ENCODE measurements around the gene ZFYVE19. TPM values are rescaled to one million over a fixed set of nuclear protein-coding genes. Genes with fewer than 3 reads are reported as not detected.

The ZFYVE19 gene
- total and polyA plus RNA-seq, 2 donors (not counting 3 experiments of a cell fraction or from before 2014, with no cell fraction given), result 29.7 to 47.2 TPM

DNA sequence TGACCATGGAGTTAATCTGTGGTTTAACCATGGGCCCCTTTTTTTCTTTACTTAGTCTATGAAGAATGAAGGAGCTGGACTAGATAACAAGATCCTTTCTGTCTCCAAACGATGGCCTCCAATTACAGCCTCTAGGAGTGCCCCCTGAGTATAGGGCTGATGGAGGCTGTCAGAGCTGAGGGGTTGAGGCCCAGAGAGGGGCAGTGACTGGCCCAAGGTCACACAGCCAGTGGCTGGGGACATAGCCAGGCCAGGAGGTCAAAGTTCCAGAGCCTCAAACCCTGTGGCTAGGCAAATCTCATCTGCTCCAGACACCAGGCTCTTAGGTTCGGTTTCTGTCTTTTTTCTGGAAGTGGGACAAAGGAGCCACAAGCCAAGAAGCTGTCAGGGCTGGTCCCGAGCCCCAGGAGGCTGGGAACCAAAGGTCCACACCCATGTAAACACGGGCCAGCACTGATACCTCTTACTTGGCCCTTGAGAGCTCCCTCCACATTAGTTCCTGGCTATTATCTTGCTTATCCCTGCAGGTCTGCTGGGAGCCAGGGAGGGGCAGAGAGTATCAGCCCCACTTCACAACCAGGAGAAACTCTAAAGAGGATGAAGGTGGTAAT lies 56.9 kb downstream of the ZFYVE19 start:
- no peaks in the 10 kb centered on the region for H3K9me1 ChIP-seq (replicated peaks; ENCODE audit: control insufficient read depth, extremely low read depth, insufficient read depth, low read length)
- FAIRE-seq, result no peak
- TF ChIP-seq GATA2 (IDR thresholded peaks at IDR 0.05; ENCODE audit: insufficient read depth, insufficient read length, low read depth, low read length) (no peak), EZH2 (IDR thresholded peaks at IDR 0.05; ENCODE audit: borderline replicate concordance, low read depth, low read length, severe bottlenecking) (no peak), FOS (IDR thresholded peaks at IDR 0.05; ENCODE audit: borderline replicate concordance, insufficient read depth, low read length) (no peak), MYC (IDR thresholded peaks at IDR 0.05; ENCODE audit: low read depth, low read length) (no peak), JUN (IDR thresholded peaks at IDR 0.05; ENCODE audit: borderline replicate concordance, insufficient read depth, insufficient read length, low read depth) (no peak), POLR2A (IDR thresholded peaks at IDR 0.05; ENCODE audit: low read depth, low read length) (no peak), POLR2AphosphoS5 (IDR thresholded peaks at IDR 0.05; ENCODE audit: insufficient read depth, low read depth, low read length) (no peak)
- TF ChIP-seq, protein P1, sequence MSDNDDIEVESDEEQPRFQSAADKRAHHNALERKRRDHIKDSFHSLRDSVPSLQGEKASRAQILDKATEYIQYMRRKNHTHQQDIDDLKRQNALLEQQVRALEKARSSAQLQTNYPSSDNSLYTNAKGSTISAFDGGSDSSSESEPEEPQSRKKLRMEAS (IDR thresholded peaks at IDR 0.05; ENCODE audit: insufficient read depth, insufficient read length), result no peak
- TF ChIP-seq, protein P2, sequence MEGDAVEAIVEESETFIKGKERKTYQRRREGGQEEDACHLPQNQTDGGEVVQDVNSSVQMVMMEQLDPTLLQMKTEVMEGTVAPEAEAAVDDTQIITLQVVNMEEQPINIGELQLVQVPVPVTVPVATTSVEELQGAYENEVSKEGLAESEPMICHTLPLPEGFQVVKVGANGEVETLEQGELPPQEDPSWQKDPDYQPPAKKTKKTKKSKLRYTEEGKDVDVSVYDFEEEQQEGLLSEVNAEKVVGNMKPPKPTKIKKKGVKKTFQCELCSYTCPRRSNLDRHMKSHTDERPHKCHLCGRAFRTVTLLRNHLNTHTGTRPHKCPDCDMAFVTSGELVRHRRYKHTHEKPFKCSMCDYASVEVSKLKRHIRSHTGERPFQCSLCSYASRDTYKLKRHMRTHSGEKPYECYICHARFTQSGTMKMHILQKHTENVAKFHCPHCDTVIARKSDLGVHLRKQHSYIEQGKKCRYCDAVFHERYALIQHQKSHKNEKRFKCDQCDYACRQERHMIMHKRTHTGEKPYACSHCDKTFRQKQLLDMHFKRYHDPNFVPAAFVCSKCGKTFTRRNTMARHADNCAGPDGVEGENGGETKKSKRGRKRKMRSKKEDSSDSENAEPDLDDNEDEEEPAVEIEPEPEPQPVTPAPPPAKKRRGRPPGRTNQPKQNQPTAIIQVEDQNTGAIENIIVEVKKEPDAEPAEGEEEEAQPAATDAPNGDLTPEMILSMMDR (IDR thresholded peaks at IDR 0.05; ENCODE audit: extremely low read depth in 1 of 2, insufficient read depth in 1 of 2, low read depth in 1 of 2, low read length in 2 of 2), result no peak
- no peak overlapping the region for H3K4me2 ChIP-seq (ENCODE audit: insufficient read depth, low read length)
- no peaks in the 10 kb centered on the region for H3K36me3 ChIP-seq (ENCODE audit: control insufficient read depth in 2 of 2, extremely low read depth in 1 of 2, insufficient read depth in 2 of 2, low read length in 2 of 2)
- dilution Hi-C loops (cut with MboI; ENCODE audit: extremely low pct_ligation_motif_present, low sequenced_read_pairs), result no loop called here
- no peaks in the 10 kb centered on the region for H3K79me2 ChIP-seq (ENCODE audit: control insufficient read depth, insufficient read depth, low read length)
- ChIA-PET CTCF (interaction anchor here (1.4 to 1.6 kb wide), 2 partner anchors 10 to 35 kb away, joined by 4 to 5 read pairs; partner anchors contain the start of gene PPP1R14D), POLR2A (no interaction called here)
- no peaks in the 10 kb centered on the region for H3K4me1 ChIP-seq (ENCODE audit: control insufficient read depth, extremely low read depth, insufficient read depth, low read length)
- no TSS peak for BruUV-seq (replicated peaks)
- no peaks in the 10 kb centered on the region for H4K20me1 ChIP-seq (replicated peaks; ENCODE audit: control insufficient read depth, extremely low read depth, insufficient read depth, low read length)
- no peak overlapping the region for H3K27ac ChIP-seq (ENCODE audit: insufficient read depth, low read depth, low read length)
- intact Hi-C loops (cut with micrococcal nuclease), result no loop called here
- H2AFZ ChIP-seq (ENCODE audit: low read depth, low read length), result no peak overlapping the region
- DNase-seq (ENCODE audit: low read depth, low spot score), result no peak
- H3K9ac ChIP-seq (replicated peaks; ENCODE audit: extremely low read depth, insufficient read depth, low read length), result no peak overlapping the region
- no peaks in the 10 kb centered on the region for H3K9me3 ChIP-seq (replicated peaks; ENCODE audit: control insufficient read depth, insufficient read depth, low read length)
- no peaks in the 10 kb centered on the region for H3K27me3 ChIP-seq (ENCODE audit: control insufficient read depth in 2 of 2, insufficient read depth in 2 of 2, low read length in 2 of 2)
- no peak overlapping the region for H3K4me3 ChIP-seq (replicated peaks in 1 of 3; ENCODE audit: insufficient read depth in 1 of 3, low read depth in 1 of 3, low read length in 3 of 3)

Small RNAs within 50 kb of the gene (small RNA-seq; reads per million reads assigned to genes)
- gene SUMO2P15 (ENCODE audit: insufficient read depth, insufficient read length, low read depth, low replicate concordance), result not detected

Other genes with a start within 250 kb of the ZFYVE19 start
- gene CCDC32, start 242.0 kb upstream of the ZFYVE19 start, total RNA-seq, result 22.9 and 28.8 TPM in 2 replicates
- 12.0 and 24.0 TPM in 2 replicates for gene CCDC32, start 242.0 kb upstream of the ZFYVE19 start, polyA plus RNA-seq
- 10.6 and 11.4 TPM in 2 replicates for gene RPUSD2, start 237.8 kb upstream of the ZFYVE19 start, total RNA-seq
- 7.0 and 7.8 TPM in 2 replicates for gene RPUSD2, start 237.8 kb upstream of the ZFYVE19 start, polyA plus RNA-seq
- gene KNL1, start 212.8 kb upstream of the ZFYVE19 start, total RNA-seq, result 31.8 and 33.8 TPM in 2 replicates
- 3.7 and 4.0 TPM in 2 replicates for gene KNL1, start 212.8 kb upstream of the ZFYVE19 start, polyA plus RNA-seq
- 29.7 and 30.9 TPM in 2 replicates for gene RAD51, start 111.9 kb upstream of the ZFYVE19 start, total RNA-seq
- gene RAD51, start 111.9 kb upstream of the ZFYVE19 start, polyA plus RNA-seq, result 10.5 and 11.1 TPM in 2 replicates
- gene RMDN3, start 51.8 kb upstream of the ZFYVE19 start, total RNA-seq, result 35.9 and 37.2 TPM in 2 replicates
- gene RMDN3, start 51.8 kb upstream of the ZFYVE19 start, polyA plus RNA-seq, result 17.6 and 20.1 TPM in 2 replicates
- 5.5 and 6.3 TPM in 2 replicates for gene GCHFR, start 43.0 kb upstream of the ZFYVE19 start, total RNA-seq
- 14.2 and 17.0 TPM in 2 replicates for gene GCHFR, start 43.0 kb upstream of the ZFYVE19 start, polyA plus RNA-seq
- 0.38 and 0.44 TPM in 2 replicates for gene C15orf62, start 37.1 kb upstream of the ZFYVE19 start, total RNA-seq
- 0.12 and 0.16 TPM in 2 replicates for gene C15orf62, start 37.1 kb upstream of the ZFYVE19 start, polyA plus RNA-seq
- gene DNAJC17, start 384 bp downstream of the ZFYVE19 start, total RNA-seq, result 42.6 and 46.4 TPM in 2 replicates
- gene DNAJC17, start 384 bp downstream of the ZFYVE19 start, polyA plus RNA-seq, result 30.7 and 43.2 TPM in 2 replicates
- gene PPP1R14D, start 21.6 kb downstream of the ZFYVE19 start, total RNA-seq, result not detected in 2 replicates
- gene PPP1R14D, start 21.6 kb downstream of the ZFYVE19 start, polyA plus RNA-seq, result not detected in 2 replicates
- 3.6 and 4.2 TPM in 2 replicates for gene SPINT1, start 37.0 kb downstream of the ZFYVE19 start, total RNA-seq
- gene SPINT1, start 37.0 kb downstream of the ZFYVE19 start, polyA plus RNA-seq, result 4.1 and 4.9 TPM in 2 replicates
- 0.18 and 0.20 TPM in 2 replicates for gene RHOV, start 67.1 kb downstream of the ZFYVE19 start, total RNA-seq
- 0.15 and 0.19 TPM in 2 replicates for gene RHOV, start 67.1 kb downstream of the ZFYVE19 start, polyA plus RNA-seq
- gene VPS18, start 87.4 kb downstream of the ZFYVE19 start, total RNA-seq, result 32.8 and 33.3 TPM in 2 replicates
- 29.3 and 34.1 TPM in 2 replicates for gene VPS18, start 87.4 kb downstream of the ZFYVE19 start, polyA plus RNA-seq
- 55.2 and 75.8 TPM in 2 replicates for gene DLL4, start 122.3 kb downstream of the ZFYVE19 start, total RNA-seq
- gene DLL4, start 122.3 kb downstream of the ZFYVE19 start, polyA plus RNA-seq, result 25.5 and 57.8 TPM in 2 replicates
- gene CHAC1, start 146.4 kb downstream of the ZFYVE19 start, total RNA-seq, result 4.6 and 5.6 TPM in 2 replicates
- gene CHAC1, start 146.4 kb downstream of the ZFYVE19 start, polyA plus RNA-seq, result 18.9 and 25.7 TPM in 2 replicates

Measured in endothelial cell of umbilical vein (primary cell).